ENCODE measurements around the gene H1-8. TPM values are rescaled to one million over a fixed set of nuclear protein-coding genes. Genes with fewer than 3 reads are reported as not detected.
"Not testable (repeated sequence)": the region's sequence is repeated elsewhere in the genome, so short reads cannot be mapped to it uniquely, and the experiment has no call there.

Gene H1-8
- total and polyA plus RNA-seq, 7 donors, result not detected

DNA sequence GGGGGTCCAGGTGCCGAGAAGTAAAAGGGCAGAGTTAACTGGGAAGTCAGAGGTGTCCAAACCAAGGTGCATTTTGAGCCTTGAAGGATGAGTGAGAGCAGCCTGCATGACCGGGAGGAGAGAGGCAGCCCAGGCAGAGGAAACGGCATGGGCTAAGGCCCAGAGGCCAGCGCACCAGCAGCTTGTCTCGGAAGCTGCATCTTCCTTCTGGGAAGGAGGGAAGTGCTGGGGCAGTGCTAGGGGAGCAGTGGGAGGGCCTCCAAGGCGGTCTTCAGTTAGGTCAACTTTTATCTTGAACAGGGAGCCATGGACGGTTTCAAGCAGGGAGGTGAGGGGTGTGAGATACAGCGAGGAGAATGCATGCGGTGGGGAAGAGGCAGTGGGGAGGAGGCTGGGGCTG lies 1.0 kb downstream of the H1-8 start:
- no peak overlapping the region for H3K27ac ChIP-seq
- TF ChIP-seq, protein P1, sequence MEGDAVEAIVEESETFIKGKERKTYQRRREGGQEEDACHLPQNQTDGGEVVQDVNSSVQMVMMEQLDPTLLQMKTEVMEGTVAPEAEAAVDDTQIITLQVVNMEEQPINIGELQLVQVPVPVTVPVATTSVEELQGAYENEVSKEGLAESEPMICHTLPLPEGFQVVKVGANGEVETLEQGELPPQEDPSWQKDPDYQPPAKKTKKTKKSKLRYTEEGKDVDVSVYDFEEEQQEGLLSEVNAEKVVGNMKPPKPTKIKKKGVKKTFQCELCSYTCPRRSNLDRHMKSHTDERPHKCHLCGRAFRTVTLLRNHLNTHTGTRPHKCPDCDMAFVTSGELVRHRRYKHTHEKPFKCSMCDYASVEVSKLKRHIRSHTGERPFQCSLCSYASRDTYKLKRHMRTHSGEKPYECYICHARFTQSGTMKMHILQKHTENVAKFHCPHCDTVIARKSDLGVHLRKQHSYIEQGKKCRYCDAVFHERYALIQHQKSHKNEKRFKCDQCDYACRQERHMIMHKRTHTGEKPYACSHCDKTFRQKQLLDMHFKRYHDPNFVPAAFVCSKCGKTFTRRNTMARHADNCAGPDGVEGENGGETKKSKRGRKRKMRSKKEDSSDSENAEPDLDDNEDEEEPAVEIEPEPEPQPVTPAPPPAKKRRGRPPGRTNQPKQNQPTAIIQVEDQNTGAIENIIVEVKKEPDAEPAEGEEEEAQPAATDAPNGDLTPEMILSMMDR (IDR thresholded peaks at IDR 0.05), result no peak
- TF ChIP-seq POLR2A (IDR thresholded peaks at IDR 0.05) (no peak), POLR2AphosphoS5 (IDR thresholded peaks at IDR 0.05) (no peak), EP300 (IDR thresholded peaks at IDR 0.05) (no peak)
- no peak overlapping the region for H3K4me3 ChIP-seq
- no peaks in the 10 kb centered on the region for H3K27me3 ChIP-seq
- no peaks in the 10 kb centered on the region for H3K4me1 ChIP-seq
- H3K36me3 ChIP-seq, result no peaks in the 10 kb centered on the region
- intact Hi-C loops (cut with DNase I), result no loop called here
- H3K9me3 ChIP-seq, result no peaks in the 10 kb centered on the region
- no peak for DNase-seq
- WGBS, 2 donors, result 85 to 90% methylated on average over 9 of the region's 9 CpGs

DNA sequence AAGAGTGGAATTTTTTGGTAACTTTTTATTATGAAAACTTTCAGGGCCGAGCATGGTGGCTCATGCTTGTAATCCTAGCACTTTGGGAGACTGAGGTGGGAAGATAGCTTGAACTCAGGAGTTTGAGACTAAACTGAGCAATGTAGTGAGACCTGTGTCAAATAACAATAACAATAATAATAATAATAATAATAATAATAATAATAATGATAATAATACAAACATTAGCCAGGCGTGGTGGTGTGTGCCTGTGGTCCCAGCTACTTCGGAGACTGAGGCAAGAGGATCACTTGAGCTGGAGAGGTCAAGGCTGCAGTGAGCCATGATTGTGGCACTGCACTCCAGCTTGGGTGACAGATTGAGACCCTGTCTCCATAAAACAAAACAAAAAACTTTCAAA lies 3.0 kb downstream of the H1-8 start:
- H3K36me3 ChIP-seq; H3K4me3 ChIP-seq; H3K4me1 ChIP-seq; H3K27ac ChIP-seq; intact Hi-C loops (cut with DNase I); H3K27me3 ChIP-seq; DNase-seq; H3K9me3 ChIP-seq: not testable (repeated sequence)
- 87 to 92% methylated on average over 3 of the region's 3 CpGs for WGBS, 2 donors

DNA sequence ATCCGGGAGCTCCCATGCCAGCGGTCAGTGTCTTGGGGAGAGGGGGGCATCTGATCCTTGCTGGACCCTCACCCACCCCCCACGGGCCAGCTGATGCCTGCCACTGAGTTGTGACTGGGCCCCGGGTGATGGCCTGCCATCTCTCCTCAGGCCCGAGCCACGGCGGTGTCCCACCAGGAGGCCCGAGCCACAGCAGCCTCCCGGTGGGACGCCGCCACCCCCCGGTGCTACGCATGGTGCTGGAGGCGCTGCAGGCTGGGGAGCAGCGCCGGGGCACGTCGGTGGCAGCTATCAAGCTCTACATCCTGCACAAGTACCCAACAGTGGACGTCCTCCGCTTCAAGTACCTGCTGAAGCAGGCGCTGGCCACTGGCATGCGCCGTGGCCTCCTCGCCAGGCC lies 4.3 kb downstream of the H1-8 start:
- H3K4me1 ChIP-seq, result no peaks in the 10 kb centered on the region
- no peaks in the 10 kb centered on the region for H3K9me3 ChIP-seq
- H3K27me3 ChIP-seq, result no peaks in the 10 kb centered on the region
- TF ChIP-seq POLR2A (IDR thresholded peaks at IDR 0.05), result no peak
- TF ChIP-seq POLR2AphosphoS5 (IDR thresholded peaks at IDR 0.05), result no peak
- TF ChIP-seq, protein P1 (IDR thresholded peaks at IDR 0.05), result no peak
- no peak for TF ChIP-seq EP300 (IDR thresholded peaks at IDR 0.05)
- H3K27ac ChIP-seq, result no peak overlapping the region
- no peak for DNase-seq
- H3K4me3 ChIP-seq, result no peak overlapping the region
- intact Hi-C loops (cut with DNase I), result no loop called here
- WGBS, 2 donors, result 95 to 96% methylated on average over 24 of the region's 24 CpGs
- H3K36me3 ChIP-seq, result no peaks in the 10 kb centered on the region

DNA sequence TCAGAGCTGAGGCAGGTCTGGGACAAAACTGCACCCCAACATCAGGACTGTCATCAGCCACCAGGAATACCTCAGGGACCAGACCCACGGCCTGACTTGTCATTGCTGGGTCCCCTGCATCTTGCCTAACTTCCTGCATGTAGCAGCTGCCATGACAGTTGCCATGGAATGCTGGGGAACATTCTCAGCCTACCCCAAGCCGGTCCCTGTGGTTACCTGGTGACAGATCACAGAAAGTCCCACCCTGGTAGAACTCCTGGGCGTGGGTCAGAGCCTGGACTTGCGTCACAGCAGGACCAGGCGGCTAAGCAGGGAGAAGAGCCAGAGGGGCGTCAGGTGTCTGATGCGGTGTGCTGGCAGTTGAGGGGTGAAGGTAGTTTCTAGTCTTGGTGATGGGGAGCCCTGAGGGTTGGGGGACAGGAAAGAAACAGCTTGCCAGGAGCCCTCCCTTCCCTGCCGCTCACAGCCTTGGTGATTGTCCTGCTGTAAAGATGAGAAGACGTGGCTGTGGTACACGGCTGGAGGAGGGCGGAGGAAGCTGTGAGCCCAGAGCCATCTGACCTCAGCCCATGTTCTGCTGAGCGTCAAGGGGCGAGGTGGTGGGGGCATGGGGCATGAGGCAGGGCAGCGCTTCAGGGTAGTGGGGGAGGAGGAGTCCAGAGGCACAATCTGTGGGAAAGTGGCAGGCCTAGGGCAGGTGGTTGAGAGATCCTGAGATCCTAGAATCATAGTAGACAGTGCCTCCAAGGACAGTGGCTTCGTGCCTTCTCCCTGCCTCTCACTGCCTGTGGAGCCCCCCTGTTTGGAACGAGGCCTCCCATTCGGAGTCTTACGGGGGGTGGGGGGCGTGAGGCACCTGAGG lies 5.4 kb downstream of the H1-8 start:
- H3K36me3 ChIP-seq, result no peaks in the 10 kb centered on the region
- H3K27ac ChIP-seq, result no peak overlapping the region
- TF ChIP-seq POLR2A (IDR thresholded peaks at IDR 0.05), result no peak
- TF ChIP-seq EP300 (IDR thresholded peaks at IDR 0.05), result no peak
- TF ChIP-seq, protein P1 (IDR thresholded peaks at IDR 0.05), result no peak
- no peak for TF ChIP-seq POLR2AphosphoS5 (IDR thresholded peaks at IDR 0.05)
- H3K4me3 ChIP-seq, result no peak overlapping the region
- intact Hi-C loops (cut with DNase I), result no loop called here
- no peaks in the 10 kb centered on the region for H3K27me3 ChIP-seq
- WGBS, 2 donors, result 83 to 86% methylated on average over 19 of the region's 19 CpGs
- peak; percentile 59 for DNase-seq
- no peaks in the 10 kb centered on the region for H3K4me1 ChIP-seq
- H3K9me3 ChIP-seq, result no peaks in the 10 kb centered on the region

GRCh38 chr3:129549006-129549800 lies 6.2 kb downstream of the H1-8 start:
- Histone ChIP-seq H3K27me3 (no peaks in the 10 kb centered on the region), H3K9me3 (no peaks in the 10 kb centered on the region), H3K4me1 (peaks cover 0 to 4% (median 1%) of the 10 kb centered on the region in 4 donors), H3K27ac (no peak overlapping the region), H3K36me3 (no peaks in the 10 kb centered on the region), H3K4me3 (no peak overlapping the region)
- 91 to 92% methylated on average over 18 of the region's 18 CpGs for WGBS, 2 donors
- TF ChIP-seq, protein P1 (IDR thresholded peaks at IDR 0.05), result no peak
- TF ChIP-seq POLR2A (IDR thresholded peaks at IDR 0.05) (no peak), EP300 (IDR thresholded peaks at IDR 0.05) (no peak), POLR2AphosphoS5 (IDR thresholded peaks at IDR 0.05) (no peak)
- intact Hi-C loops (cut with DNase I), result no loop called here
- no peak for DNase-seq
